Anterior cingulate cortex (tissue), 58 donors: ENCODE results near the gene TRIM62.

Experiments used
- DNase-seq, 58 donors: peaks; one replicate each; lab custom pipeline; 2025; lab: John Stamatoyannopoulos, UW

TRIM62 gene

GRCh38 chr1:33163621-33164519, 18.0 kb downstream of the TRIM62 start:
- no peak for DNase-seq

DNA sequence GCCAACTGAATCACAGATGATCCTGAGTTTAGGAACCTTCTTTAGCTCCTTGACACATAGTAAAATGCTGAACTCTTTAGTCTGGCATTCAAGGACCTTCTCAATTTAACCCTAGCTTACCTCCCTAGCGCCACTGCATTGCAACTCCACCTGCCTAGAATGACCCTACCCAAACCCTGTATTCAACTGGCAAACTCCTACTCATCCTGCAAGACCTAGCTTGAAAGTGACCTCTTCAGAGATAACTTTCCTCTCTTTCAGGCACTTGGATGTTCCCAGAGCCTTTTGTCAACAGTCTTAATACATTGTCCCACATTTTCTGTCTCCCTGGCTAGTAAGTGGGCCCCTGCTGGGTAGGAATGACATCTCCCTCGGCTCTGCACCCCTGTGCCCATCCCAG, 19.7 kb downstream of the TRIM62 start:
- no peak for DNase-seq

DNA sequence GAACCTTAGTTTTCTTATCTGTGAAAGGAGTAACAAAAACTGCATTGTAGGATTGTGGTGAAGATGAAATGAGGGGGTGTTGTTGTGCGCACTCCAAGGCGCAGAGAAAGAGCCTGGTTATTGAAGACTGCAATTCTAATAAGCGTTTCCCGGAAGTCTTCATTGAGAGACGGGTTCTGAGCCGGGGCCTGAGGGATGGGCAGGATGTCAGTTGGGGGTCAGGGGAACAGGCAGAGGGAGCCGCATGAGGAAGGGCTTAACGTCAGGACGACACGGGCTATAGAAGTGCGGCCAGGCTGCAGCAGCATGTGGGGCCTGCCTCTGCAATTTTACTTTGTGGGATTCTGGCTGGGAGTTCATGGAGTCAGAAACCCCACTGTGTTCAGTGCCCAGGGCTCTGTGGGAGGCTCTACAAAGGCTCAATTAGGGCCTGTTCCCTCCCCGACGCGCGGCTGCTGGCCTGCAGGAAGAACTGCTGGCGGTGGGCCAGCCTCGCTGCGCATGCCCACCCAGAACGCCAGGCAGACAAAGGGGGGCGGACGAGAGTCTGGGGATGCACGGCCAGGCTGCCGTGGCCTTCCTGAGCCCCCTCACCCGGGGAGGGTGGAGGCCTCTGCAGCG, 20.7 kb downstream of the TRIM62 start:
- peak in 55 of 58 donors; percentile 23 to 90 (median 74) for DNase-seq

GRCh38 chr1:33159577-33159976, 22.3 kb downstream of the TRIM62 start:
- no peak for DNase-seq

GRCh38 chr1:33158366-33158765, 23.5 kb downstream of the TRIM62 start:
- DNase-seq: no peak

DNA sequence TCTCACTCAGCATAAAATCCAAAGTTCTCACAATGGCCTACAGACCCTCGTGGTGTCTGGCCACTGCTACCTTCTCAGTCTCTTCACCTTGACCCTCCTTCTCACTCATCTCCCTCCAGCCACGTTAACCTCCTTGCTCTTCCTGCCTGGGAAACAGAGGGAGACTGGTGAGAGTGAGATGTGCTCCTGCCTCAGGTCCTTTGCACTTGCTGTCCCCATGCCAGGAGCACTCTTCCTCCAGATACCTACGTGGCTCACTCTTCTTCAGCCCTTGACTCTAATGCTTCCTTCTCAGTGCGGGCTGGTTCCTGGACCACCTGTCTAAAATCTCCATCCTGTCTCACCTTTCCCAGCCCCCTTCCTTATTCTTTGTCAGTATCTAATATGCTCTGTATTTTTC, 24.7 kb downstream of the TRIM62 start:
- DNase-seq: no peak

- DNase-seq: no peak
These were observed 25.8 kb downstream of the TRIM62 start for GRCh38 chr1:33155877-33156538.

- DNase-seq: no peak
These were observed 28.2 kb downstream of the TRIM62 start for GRCh38 chr1:33153650-33154049.

DNA sequence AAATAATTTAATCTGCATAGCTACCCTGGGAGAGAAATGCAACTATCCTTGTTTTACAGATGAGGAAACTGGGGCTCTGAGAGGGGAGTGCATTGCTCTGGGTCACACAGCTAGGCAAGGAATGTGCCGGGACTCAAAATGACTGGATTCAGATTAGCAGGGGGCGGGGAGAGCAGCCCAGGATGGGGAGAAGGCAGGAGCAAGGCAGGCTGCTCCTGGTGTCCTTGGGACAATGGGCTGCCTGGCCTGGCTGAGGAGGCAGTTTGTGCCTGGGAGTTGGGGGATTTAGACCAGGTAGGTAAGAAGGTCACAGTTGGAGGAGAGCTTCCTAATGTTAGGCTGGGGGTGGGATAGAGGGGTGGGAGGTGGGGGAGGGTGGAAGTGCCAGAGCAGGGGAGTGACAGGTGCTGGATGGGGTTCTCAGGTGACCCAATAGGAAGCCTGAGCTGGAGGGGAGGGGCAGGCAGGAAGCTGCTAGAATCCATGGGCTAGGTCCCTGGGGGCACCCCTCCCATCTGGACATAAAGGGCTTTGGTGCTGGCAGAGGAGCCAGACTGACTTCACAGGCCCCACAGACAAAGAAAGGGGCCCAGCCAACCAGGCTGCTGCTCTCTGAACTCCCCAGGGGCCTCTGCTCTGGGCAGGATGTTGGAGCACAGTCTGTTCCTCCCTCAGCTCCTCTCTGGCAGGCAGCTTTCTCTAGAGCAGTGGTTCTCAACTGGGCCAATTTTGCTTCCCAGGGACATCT, 29.0 kb downstream of the TRIM62 start:
- peak in 44 of 58 donors; percentile 14 to 86 (median 54) for DNase-seq

GRCh38 chr1:33151116-33151515, 30.7 kb downstream of the TRIM62 start:
- peak in 1 of 58 donors; percentile 43 for DNase-seq

DNA sequence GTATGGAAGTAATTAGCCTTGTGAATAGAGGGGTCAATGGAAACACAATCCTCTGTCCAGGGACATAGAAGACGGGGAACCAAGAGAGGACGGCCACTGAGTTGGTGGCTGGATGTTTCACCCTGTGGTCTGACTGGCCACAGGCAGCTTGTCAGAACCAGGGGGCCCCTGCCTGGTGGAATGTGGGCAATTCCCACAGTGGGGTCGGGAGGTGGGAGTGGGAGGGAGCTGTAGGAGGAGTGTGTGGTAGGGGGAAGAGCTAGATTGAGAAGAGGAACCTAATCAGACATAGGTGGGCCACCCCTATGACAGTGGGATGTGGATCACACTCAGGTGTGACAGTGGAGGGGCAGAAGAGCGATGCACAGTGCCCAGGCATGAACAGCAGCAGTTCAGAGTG, 31.3 kb downstream of the TRIM62 start:
- no peak for DNase-seq

DNA sequence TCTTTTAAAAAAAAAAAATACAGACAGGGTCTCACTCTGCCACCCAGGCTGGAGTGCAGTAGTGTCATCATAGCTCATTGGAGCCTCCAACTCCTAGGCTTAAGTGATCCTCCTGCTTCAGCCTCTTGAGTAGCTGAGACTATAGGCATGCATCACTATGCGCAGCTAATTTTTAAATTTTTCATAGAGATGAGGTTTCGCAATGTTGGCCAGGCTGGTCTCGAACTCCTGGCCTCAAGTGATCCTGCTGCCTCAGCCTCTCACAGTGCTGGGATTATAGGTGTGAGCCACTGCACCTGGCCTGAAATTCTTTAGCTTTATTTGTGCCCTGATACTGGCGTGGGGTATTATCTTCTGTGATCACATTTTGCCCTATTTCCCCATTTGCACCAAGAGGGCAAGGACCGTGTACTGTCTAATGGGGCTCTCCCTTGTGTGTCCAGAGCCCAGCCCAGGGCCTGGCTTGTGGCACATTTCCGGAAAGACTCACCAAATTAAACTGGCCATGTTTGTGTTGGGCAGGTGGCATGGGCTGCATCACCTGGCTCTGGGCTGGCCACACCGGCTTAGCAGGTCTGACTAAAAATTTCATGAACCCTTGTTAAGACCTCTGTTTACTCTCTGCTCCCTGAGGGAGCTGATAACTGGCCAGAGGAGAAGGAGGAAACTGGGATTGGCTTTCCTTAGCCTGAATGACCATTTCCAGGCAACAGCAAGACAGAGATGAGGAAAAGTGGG, 32.2 kb downstream of the TRIM62 start:
- no peak for DNase-seq

DNA sequence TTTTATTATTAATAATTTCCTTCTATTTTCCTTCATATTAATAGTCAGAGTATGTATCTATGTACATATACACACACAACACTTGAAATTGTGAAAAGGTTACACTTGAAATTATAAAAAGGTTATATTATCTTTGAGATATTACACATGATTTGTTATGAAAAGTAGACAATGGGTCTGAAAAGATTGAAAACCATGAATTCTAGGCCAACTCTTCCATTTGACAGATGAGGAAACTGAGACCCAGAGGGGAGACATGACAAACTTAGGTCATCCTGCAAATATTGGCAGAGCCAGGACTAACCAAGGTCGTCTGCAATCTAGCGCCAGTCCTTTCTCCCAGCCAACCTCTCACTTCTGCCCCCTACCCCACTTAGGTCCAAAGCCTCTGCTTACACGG, 33.2 kb downstream of the TRIM62 start:
- DNase-seq: no peak

GRCh38 chr1:33147997-33148314, 33.9 kb downstream of the TRIM62 start:
- no peak for DNase-seq

DNA sequence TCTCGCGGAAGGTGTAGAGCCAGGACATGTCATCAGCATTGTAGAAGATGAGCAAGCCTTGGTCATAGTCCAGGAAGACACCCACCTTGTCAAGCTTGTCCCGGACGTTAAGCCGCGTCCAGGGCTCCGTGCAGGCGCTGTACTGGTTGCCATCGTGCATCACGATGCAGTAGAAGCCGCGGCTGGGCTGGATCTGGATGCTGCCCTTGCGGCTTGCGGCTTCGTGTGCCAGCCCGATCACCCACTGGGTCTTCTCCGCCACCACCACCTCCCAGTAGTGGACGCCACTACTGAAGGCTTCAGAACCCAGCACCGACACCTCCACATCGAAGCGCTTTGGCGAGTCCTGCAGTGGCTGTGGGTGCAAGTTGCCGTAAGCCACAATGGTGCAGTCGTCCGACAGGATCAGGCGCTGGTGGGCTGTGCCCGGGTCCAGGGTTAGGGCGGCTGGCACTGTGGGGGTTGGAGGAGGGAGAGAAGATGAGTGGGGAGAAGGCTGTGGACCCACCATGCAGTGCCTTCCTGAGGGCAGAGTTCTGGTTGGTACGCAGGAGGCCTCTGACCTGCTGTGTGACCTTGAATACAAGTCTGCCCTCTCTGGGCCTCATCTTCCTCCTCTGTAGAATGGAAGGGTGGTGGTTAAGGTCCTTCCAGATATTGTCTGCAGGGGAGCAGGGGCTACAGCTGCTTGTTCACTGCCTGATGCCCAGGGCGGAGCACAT, 34.4 kb downstream of the TRIM62 start:
- DNase-seq: no peak

DNA sequence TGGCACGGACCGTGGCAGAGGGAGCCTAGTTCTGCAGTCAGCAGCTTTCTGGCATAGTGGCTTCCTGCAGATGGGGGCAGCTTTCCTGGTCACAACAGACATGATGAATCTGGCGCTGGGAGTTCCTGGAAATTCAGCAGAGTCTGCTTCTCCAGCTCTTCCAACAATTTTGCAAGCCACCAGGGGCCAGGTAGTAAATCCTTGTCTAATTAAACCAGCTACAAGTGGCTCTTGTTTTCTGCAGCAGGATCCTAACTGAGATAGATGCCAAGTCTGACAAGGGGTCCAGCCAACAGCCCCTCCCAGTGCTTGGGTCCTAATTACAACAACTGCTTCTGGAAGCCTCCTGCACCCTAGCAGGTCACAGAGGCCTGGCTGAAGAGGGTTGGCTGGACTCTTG, 35.8 kb downstream of the TRIM62 start:
- no peak for DNase-seq

GRCh38 chr1:33143698-33144097, 38.1 kb downstream of the TRIM62 start:
- no peak for DNase-seq

- DNase-seq: no peak
These were observed 38.7 kb downstream of the TRIM62 start for GRCh38 chr1:33143176-33143575.

- DNase-seq: no peak
These were observed 39.3 kb downstream of the TRIM62 start for GRCh38 chr1:33142483-33143064.
